ENCODE results near the gene RFX6.

- TF ChIP-seq CTCF (IDR thresholded peaks at IDR 0.05; ENCODE audit: insufficient read depth, low read depth, low read length), result no peak
- TF ChIP-seq EZH2 (IDR thresholded peaks at IDR 0.05; ENCODE audit: insufficient read depth, low read length), result no peak
Measured at GRCh38 chr6:116866281-116866871, 10.7 kb upstream of the RFX6 start.
